A549 (cell line): ENCODE measurements around the gene SMIM31.

Experiments used
- BHLHE40 ChIP-seq: IDR thresholded peaks from 2 replicates; pipeline ENCODE4 v1.6.1; 2012; ENCODE audit warnings: low read depth, low read length, inconsistent platforms
- CBX8 ChIP-seq: fragments of 200-600 bp; sonication (generic); IDR thresholded peaks from 2 replicates; pipeline ENCODE4 v1.6.1; 2016
- EP300 ChIP-seq, 2 experiments: fragments of >200 bp; sonication (Bioruptor Twin); formaldehyde crosslinking; IDR thresholded peaks; 2 replicates in 1 of 2; 3 replicates in 1 of 2; pipeline ENCODE4 v1.6.1; 2016 to 2017
- HOXA7 ChIP-seq: fragments of 250-450 bp; sonication (Bioruptor Pico); IDR thresholded peaks from 2 replicates; pipeline ENCODE4 v1.5.0; 2020; ENCODE audit warnings: mild to moderate bottlenecking, moderate library complexity
- KDM1A ChIP-seq: fragments of 200-600 bp; sonication (generic); IDR thresholded peaks from 2 replicates; pipeline ENCODE4 v1.6.1; 2016; ENCODE audit warnings: low read depth, mild to moderate bottlenecking
- MAFK ChIP-seq: fragments of 450-650 bp; IDR thresholded peaks from 2 replicates; pipeline ENCODE4 v1.6.1; 2014; ENCODE audit not compliant: partially characterized antibody
- MAX ChIP-seq: IDR thresholded peaks from 2 replicates; pipeline ENCODE4 v1.6.1; 2012
- POLR2A ChIP-seq: IDR thresholded peaks from 2 replicates; pipeline ENCODE4 v1.6.1; 2012; ENCODE audit warnings: mild to moderate bottlenecking, low read length
- REST ChIP-seq: fragments of 200-600 bp; sonication (generic); IDR thresholded peaks from 2 replicates; pipeline ENCODE4 v1.6.1; 2016; ENCODE audit warnings: antibody characterized with exemption, mild to moderate bottlenecking, moderate library complexity
- ZFP36 ChIP-seq: fragments of 450-650 bp; IDR thresholded peaks from 2 replicates; pipeline ENCODE4 v1.6.1; 2014; ENCODE audit warnings: borderline replicate concordance; ENCODE audit not compliant: partially characterized antibody
- TF ChIP-seq, protein P1 (sequence below): fragments of >200 bp; sonication (Bioruptor Twin); formaldehyde crosslinking; IDR thresholded peaks from 3 replicates; pipeline ENCODE4 v1.5.1; 2016

GRCh38 chr4:164800786-164801185 is 46.9 kb downstream of the SMIM31 start:
- TF ChIP-seq MAX (no peak), HOXA7 (no peak), MAFK (no peak), ZFP36 (no peak), EP300 (IDR thresholded peaks at IDR 0.05) (no peak), BHLHE40 (no peak), KDM1A (no peak), REST (no peak), POLR2A (no peak), CBX8 (no peak)
- TF ChIP-seq, protein P1, sequence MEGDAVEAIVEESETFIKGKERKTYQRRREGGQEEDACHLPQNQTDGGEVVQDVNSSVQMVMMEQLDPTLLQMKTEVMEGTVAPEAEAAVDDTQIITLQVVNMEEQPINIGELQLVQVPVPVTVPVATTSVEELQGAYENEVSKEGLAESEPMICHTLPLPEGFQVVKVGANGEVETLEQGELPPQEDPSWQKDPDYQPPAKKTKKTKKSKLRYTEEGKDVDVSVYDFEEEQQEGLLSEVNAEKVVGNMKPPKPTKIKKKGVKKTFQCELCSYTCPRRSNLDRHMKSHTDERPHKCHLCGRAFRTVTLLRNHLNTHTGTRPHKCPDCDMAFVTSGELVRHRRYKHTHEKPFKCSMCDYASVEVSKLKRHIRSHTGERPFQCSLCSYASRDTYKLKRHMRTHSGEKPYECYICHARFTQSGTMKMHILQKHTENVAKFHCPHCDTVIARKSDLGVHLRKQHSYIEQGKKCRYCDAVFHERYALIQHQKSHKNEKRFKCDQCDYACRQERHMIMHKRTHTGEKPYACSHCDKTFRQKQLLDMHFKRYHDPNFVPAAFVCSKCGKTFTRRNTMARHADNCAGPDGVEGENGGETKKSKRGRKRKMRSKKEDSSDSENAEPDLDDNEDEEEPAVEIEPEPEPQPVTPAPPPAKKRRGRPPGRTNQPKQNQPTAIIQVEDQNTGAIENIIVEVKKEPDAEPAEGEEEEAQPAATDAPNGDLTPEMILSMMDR = no peak
